Esophagus squamous epithelium (tissue), 4 donors: ENCODE data around the gene GAS7.

Experiments
- POLR2A ChIP-seq, 4 donors: fragments of 450-650 bp; IDR thresholded peaks; one replicate each; pipeline ENCODE4 v1.6.1; 2017; ENCODE audit warnings: antibody characterized with exemption in 4 of 4, mild to moderate bottlenecking in 4 of 4, moderate library complexity in 3 of 4
- TF ChIP-seq, protein P1 (sequence below), 6 experiments: fragments of 450-650 bp in 4 of 6; fragments of 200-600 bp in 2 of 6; sonication (generic) in 2 of 6; IDR thresholded peaks; one replicate each; pipeline ENCODE4 v1.5.1; 2016 to 2019; ENCODE audit warnings: antibody characterized with exemption in 6 of 6, mild to moderate bottlenecking in 4 of 6, moderate library complexity in 4 of 6

DNA sequence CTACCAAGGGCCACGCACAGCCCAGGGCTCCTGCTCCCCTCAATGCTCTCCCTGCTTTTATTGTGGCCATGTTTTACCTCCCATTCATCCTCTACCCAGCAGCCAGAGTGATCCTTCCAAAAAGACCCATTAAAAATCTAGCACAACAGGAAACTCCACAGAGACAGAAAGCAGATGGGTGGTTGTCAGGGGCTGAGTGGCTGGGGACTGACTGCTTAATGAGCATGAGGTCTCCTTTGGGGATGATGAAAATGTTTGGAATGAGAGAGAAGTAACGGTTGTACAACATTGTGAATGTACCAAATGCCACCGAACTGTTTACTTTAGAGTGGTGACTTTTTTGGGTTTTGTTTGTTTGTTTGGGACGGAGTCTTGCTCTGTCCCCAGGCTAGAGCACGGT is 107.4 kb downstream of the GAS7 start:
- TF ChIP-seq, protein P1, sequence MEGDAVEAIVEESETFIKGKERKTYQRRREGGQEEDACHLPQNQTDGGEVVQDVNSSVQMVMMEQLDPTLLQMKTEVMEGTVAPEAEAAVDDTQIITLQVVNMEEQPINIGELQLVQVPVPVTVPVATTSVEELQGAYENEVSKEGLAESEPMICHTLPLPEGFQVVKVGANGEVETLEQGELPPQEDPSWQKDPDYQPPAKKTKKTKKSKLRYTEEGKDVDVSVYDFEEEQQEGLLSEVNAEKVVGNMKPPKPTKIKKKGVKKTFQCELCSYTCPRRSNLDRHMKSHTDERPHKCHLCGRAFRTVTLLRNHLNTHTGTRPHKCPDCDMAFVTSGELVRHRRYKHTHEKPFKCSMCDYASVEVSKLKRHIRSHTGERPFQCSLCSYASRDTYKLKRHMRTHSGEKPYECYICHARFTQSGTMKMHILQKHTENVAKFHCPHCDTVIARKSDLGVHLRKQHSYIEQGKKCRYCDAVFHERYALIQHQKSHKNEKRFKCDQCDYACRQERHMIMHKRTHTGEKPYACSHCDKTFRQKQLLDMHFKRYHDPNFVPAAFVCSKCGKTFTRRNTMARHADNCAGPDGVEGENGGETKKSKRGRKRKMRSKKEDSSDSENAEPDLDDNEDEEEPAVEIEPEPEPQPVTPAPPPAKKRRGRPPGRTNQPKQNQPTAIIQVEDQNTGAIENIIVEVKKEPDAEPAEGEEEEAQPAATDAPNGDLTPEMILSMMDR (IDR thresholded peaks at IDR 0.05): no peak
- TF ChIP-seq POLR2A (IDR thresholded peaks at IDR 0.05): no peak
